ENCODE results near the gene NLRP6.

DNA sequence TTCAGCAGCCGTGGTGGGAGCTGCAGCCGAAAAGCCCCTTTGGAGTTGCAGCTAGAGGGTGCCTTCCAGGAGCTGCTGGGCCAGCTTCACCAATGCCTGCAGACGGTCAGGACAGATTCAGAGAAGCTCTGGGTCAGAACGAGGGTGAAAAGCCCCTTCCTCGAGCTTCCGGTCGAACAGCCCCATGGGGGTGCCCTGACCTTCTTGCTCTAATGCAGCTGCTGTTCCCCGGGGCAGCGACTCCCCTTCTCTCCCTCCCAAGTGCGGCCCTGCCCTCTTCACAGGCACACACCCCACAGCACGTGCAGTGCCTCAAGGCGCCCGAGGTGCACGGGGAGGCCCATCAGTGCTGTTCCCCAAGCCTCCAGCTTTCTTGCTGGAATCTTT lies 52.1 kb downstream of the NLRP6 start:
- TF ChIP-seq, protein P1, sequence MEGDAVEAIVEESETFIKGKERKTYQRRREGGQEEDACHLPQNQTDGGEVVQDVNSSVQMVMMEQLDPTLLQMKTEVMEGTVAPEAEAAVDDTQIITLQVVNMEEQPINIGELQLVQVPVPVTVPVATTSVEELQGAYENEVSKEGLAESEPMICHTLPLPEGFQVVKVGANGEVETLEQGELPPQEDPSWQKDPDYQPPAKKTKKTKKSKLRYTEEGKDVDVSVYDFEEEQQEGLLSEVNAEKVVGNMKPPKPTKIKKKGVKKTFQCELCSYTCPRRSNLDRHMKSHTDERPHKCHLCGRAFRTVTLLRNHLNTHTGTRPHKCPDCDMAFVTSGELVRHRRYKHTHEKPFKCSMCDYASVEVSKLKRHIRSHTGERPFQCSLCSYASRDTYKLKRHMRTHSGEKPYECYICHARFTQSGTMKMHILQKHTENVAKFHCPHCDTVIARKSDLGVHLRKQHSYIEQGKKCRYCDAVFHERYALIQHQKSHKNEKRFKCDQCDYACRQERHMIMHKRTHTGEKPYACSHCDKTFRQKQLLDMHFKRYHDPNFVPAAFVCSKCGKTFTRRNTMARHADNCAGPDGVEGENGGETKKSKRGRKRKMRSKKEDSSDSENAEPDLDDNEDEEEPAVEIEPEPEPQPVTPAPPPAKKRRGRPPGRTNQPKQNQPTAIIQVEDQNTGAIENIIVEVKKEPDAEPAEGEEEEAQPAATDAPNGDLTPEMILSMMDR (IDR thresholded peaks at IDR 0.05) = no peak
- TF ChIP-seq POLR2AphosphoS5 (IDR thresholded peaks at IDR 0.05) (no peak), EP300 (IDR thresholded peaks at IDR 0.05) (no peak), POLR2A (IDR thresholded peaks at IDR 0.05; ENCODE audit: low read depth) (no peak)

Data from esophagus muscularis mucosa (tissue), 4 donors.